Osteoblast (primary cell): ENCODE data around the gene ZSCAN4. TPM values are rescaled to one million over a fixed set of nuclear protein-coding genes. Genes with fewer than 3 reads are reported as not detected.

Experiments used
- DNase-seq: peaks from one replicate; pipeline ENCODE4 v3.0.0; 2011; ENCODE audit warnings: low spot score, mixed read lengths; ENCODE audit not compliant: insufficient read length; ENCODE audit errors: missing footprints
- H2AFZ ChIP-seq: 2 replicates; pipeline ENCODE4 v1.6.0; 2011; ENCODE audit warnings: mild to moderate bottlenecking, low read length
- H3K27ac ChIP-seq: 2 replicates; pipeline ENCODE4 v1.5.1; 2011; ENCODE audit warnings: mild to moderate bottlenecking, low read depth, low read length, moderate library complexity
- H3K27me3 ChIP-seq: 2 replicates; pipeline ENCODE4 v1.6.0; 2012; ENCODE audit warnings: mild to moderate bottlenecking, control low read depth, inconsistent platforms, low read length, moderate library complexity; ENCODE audit not compliant: insufficient read depth
- H3K36me3 ChIP-seq: 2 replicates; pipeline ENCODE4 v1.5.1; 2011; ENCODE audit warnings: mild to moderate bottlenecking, low read length, control low read depth, moderate library complexity; ENCODE audit not compliant: insufficient read depth
- H3K4me1 ChIP-seq: 2 replicates; pipeline ENCODE4 v1.5.1; 2011; ENCODE audit warnings: mild to moderate bottlenecking, low read length, control low read depth, moderate library complexity; ENCODE audit not compliant: insufficient read depth
- H3K4me2 ChIP-seq: 2 replicates; pipeline ENCODE4 v1.6.0; 2011; ENCODE audit warnings: mild to moderate bottlenecking, low read length; ENCODE audit not compliant: insufficient read depth
- H3K4me3 ChIP-seq: fragments of 200-600 bp; sonication (generic); 3 replicates; pipeline ENCODE4 v1.5.1; 2012; ENCODE audit warnings: mild to moderate bottlenecking, low read length, inconsistent platforms; ENCODE audit not compliant: insufficient read depth
- H3K79me2 ChIP-seq: 2 replicates; pipeline ENCODE4 v1.6.0; 2012; ENCODE audit warnings: mild to moderate bottlenecking, low read length, control low read depth, inconsistent platforms; ENCODE audit not compliant: insufficient read depth
- H3K9me3 ChIP-seq: 2 replicates; pipeline ENCODE4 v1.5.1; 2011; ENCODE audit warnings: low read depth, low read length, control low read depth
- H4K20me1 ChIP-seq: 2 replicates; pipeline ENCODE4 v1.6.0; 2012; ENCODE audit warnings: mild to moderate bottlenecking, low read length, control low read depth; ENCODE audit not compliant: insufficient read depth
- CTCF ChIP-seq: IDR thresholded peaks from 2 replicates; pipeline ENCODE4 v1.5.1; 2011; ENCODE audit warnings: mild to moderate bottlenecking, low read depth, low read length, moderate library complexity; ENCODE audit errors: extremely low read depth
- total RNA-seq: library from RNA; depleted of rRNA; stranded (reverse); fragments of >200 nt; gene quantifications from 2 replicates; pipeline ENCODE4 v1.2.3, GENCODE V29; 2012

The ZSCAN4 gene
- total RNA-seq, 1 donor: 0.36 TPM

GRCh38 chr19:57719901-57720519 is 51.3 kb downstream of the ZSCAN4 start:
- H3K4me3 ChIP-seq: no peak overlapping the region
- DNase-seq: no peak
- H4K20me1 ChIP-seq: no peaks in the 10 kb centered on the region
- H3K27me3 ChIP-seq: no peaks in the 10 kb centered on the region
- H3K27ac ChIP-seq: no peak overlapping the region
- no peak for TF ChIP-seq CTCF
- peaks cover 39% of the 10 kb centered on the region for H3K36me3 ChIP-seq
- peaks cover 36% of the 10 kb centered on the region for H3K9me3 ChIP-seq
- H2AFZ ChIP-seq: no peak overlapping the region
- H3K79me2 ChIP-seq: peaks cover 13% of the 10 kb centered on the region
- H3K4me2 ChIP-seq: no peak overlapping the region
- H3K4me1 ChIP-seq: no peaks in the 10 kb centered on the region

GRCh38 chr19:57720878-57721277 is 52.1 kb downstream of the ZSCAN4 start:
- H2AFZ ChIP-seq: no peak overlapping the region
- TF ChIP-seq CTCF: no peak

More at GRCh38 chr19:57720878-57721277, 52.1 kb downstream of the ZSCAN4 start:
- Histone ChIP-seq H4K20me1 (no peaks in the 10 kb centered on the region), H3K27me3 (no peaks in the 10 kb centered on the region), H3K27ac (no peak overlapping the region), H3K36me3 (peaks cover 39% of the 10 kb centered on the region), H3K79me2 (peaks cover 13% of the 10 kb centered on the region), H3K4me3 (no peak overlapping the region), H3K4me2 (no peak overlapping the region), H3K9me3 (peaks cover 36% of the 10 kb centered on the region), H3K4me1 (no peaks in the 10 kb centered on the region)
- DNase-seq: no peak

Other genes starting within 250 kb of the ZSCAN4 start
- 5.6 and 8.7 TPM in 2 replicates for gene ZNF749, start 233.6 kb upstream of the ZSCAN4 start, total RNA-seq
- gene VN1R1, start 211.8 kb upstream of the ZSCAN4 start, total RNA-seq: 0.29 and 0.72 TPM in 2 replicates
- gene ZNF772, start 191.4 kb upstream of the ZSCAN4 start, total RNA-seq: 19.2 and 22.1 TPM in 2 replicates
- gene ZNF419, start 181.2 kb upstream of the ZSCAN4 start, total RNA-seq: 18.3 and 19.9 TPM in 2 replicates
- gene ZNF773, start 169.0 kb upstream of the ZSCAN4 start, total RNA-seq: 23.6 and 30.0 TPM in 2 replicates
- gene ZNF549, start 141.6 kb upstream of the ZSCAN4 start, total RNA-seq: 5.8 and 6.5 TPM in 2 replicates
- gene ZNF550, start 109.1 kb upstream of the ZSCAN4 start, total RNA-seq: 6.5 and 7.2 TPM in 2 replicates
- 4.3 and 6.2 TPM in 2 replicates for gene ZNF416, start 90.0 kb upstream of the ZSCAN4 start, total RNA-seq
- gene ZIK1, start 84.8 kb upstream of the ZSCAN4 start, total RNA-seq: 11.2 and 11.6 TPM in 2 replicates
- 4.1 and 4.7 TPM in 2 replicates for gene ZNF530, start 69.0 kb upstream of the ZSCAN4 start, total RNA-seq
- gene ZNF134, start 54.7 kb upstream of the ZSCAN4 start, total RNA-seq: 18.5 and 22.1 TPM in 2 replicates
- gene ZNF211, start 35.8 kb upstream of the ZSCAN4 start, total RNA-seq: 9.4 and 10.9 TPM in 2 replicates
- 8.3 and 9.8 TPM in 2 replicates for gene ZNF551, start 13.0 kb downstream of the ZSCAN4 start, total RNA-seq
- gene ZNF154, start 40.3 kb downstream of the ZSCAN4 start, total RNA-seq: 6.8 and 7.6 TPM in 2 replicates
- gene ZNF671, start 58.7 kb downstream of the ZSCAN4 start, total RNA-seq: 11.2 TPM in 2 replicates
- gene ZNF776, start 77.9 kb downstream of the ZSCAN4 start, total RNA-seq: 15.9 and 16.3 TPM in 2 replicates
- 19.5 and 21.5 TPM in 2 replicates for gene ZNF586, start 100.7 kb downstream of the ZSCAN4 start, total RNA-seq
- gene ZNF552, start 146.0 kb downstream of the ZSCAN4 start, total RNA-seq: 5.8 and 5.9 TPM in 2 replicates
- gene ZNF587B, start 161.4 kb downstream of the ZSCAN4 start, total RNA-seq: 21.2 and 24.2 TPM in 2 replicates
- 21.8 and 26.4 TPM in 2 replicates for gene ZNF587, start 180.9 kb downstream of the ZSCAN4 start, total RNA-seq
- gene ZNF814, start 220.1 kb downstream of the ZSCAN4 start, total RNA-seq: 12.7 and 15.9 TPM in 2 replicates
- 20.6 TPM in 2 replicates for gene ZNF417, start 247.7 kb downstream of the ZSCAN4 start, total RNA-seq